Naive B cell (primary cell): ENCODE measurements around the gene LIMA1. TPM values are rescaled to one million over a fixed set of nuclear protein-coding genes. Genes with fewer than 3 reads are reported as not detected.
A peak's percentile ranks its signal among the peaks of the same experiment; 100 is the strongest.

Source experiments
- ATAC-seq, 2 donors: fragments of 150-1000 bp; cut with Tn5 transposase; 2 replicates each; pipeline ENCODE4 v1.10.0; 2021; ENCODE audit warnings: low read depth in 2 of 2, mild to moderate bottlenecking in 2 of 2, moderate library complexity in 2 of 2
- DNase-seq: peaks from one replicate; pipeline ENCODE4 v3.0.0; 2022
- H3K27ac Mint-ChIP-seq, 6 donors: one replicate each; pipeline ENCODE4 v1.8.0; 2020 to 2022; ENCODE audit warnings: mild to moderate bottlenecking in 6 of 6, mixed read lengths in 6 of 6, moderate library complexity in 5 of 6, inconsistent platforms in 2 of 6
- H3K27me3 Mint-ChIP-seq, 3 donors: one replicate each; pipeline ENCODE4 v1.8.0; 2021 to 2022; ENCODE audit warnings: mixed read lengths in 3 of 3, mild to moderate bottlenecking in 1 of 3
- H3K36me3 Mint-ChIP-seq, 2 donors: one replicate each; pipeline ENCODE4 v1.8.0; 2020 to 2022; ENCODE audit warnings: mixed read lengths in 2 of 2, inconsistent platforms in 1 of 2, mild to moderate bottlenecking in 1 of 2
- H3K4me1 Mint-ChIP-seq, 3 donors: one replicate each; pipeline ENCODE4 v1.8.0; 2020 to 2022; ENCODE audit warnings: mixed read lengths in 3 of 3, inconsistent platforms in 1 of 3, mild to moderate bottlenecking in 1 of 3, moderate library complexity in 1 of 3
- H3K4me3 Mint-ChIP-seq, 8 donors: one replicate each; pipeline ENCODE4 v1.8.0; 2020 to 2022; ENCODE audit warnings: mild to moderate bottlenecking in 8 of 8, mixed read lengths in 8 of 8, moderate library complexity in 8 of 8, inconsistent platforms in 2 of 8
- H3K9me3 Mint-ChIP-seq, 7 donors: one replicate each; pipeline ENCODE4 v1.8.0; 2020 to 2022; ENCODE audit warnings: mixed read lengths in 7 of 7, mild to moderate bottlenecking in 5 of 7, inconsistent platforms in 2 of 7, moderate library complexity in 1 of 7
- polyA plus RNA-seq, 6 donors: library from polyadenylated mRNA; unstranded; fragments of 300-500 nt; fragmentation: Illumina TruSeq; gene quantifications; one replicate each; pipeline ENCODE4 v1.2.3, GENCODE V29; 2021; ENCODE audit warnings: low read depth in 6 of 6

The LIMA1 gene
- polyA plus RNA-seq, 6 donors from 2014 or later, result 0.48 to 2.1 (median 1.5) TPM

DNA sequence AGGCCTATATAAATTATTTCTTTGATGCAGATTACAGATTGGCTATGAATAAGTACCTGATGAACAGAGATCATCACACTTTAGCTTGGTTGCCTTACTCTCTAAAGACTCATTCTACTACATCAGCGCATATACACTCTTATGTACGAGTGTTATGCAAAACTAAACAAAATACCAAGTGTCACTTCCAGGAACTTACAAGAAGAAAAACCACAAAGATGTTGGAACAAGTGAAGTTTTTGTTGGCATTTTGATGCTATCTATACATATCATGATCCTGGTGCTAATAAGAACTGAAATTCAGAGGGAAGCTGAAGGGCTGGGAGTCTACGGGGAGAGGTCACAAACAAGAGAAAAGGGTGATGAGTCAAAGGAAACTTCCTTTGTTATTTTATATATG, 68.3 kb downstream of the LIMA1 start:
- H3K4me3 Mint-ChIP-seq, result no peak overlapping the region
- H3K27me3 Mint-ChIP-seq, result no peaks in the 10 kb centered on the region
- H3K36me3 Mint-ChIP-seq, result no peaks in the 10 kb centered on the region
- H3K27ac Mint-ChIP-seq, result no peak overlapping the region
- DNase-seq, result no peak
- no peak for ATAC-seq
- H3K4me1 Mint-ChIP-seq, result peaks cover 0 to 5% (median 0%) of the 10 kb centered on the region in 3 donors
- H3K9me3 Mint-ChIP-seq, result no peaks in the 10 kb centered on the region

- H3K4me3 Mint-ChIP-seq, result no peak overlapping the region
- H3K4me1 Mint-ChIP-seq, result peaks cover 0 to 5% (median 0%) of the 10 kb centered on the region in 3 donors
- H3K27ac Mint-ChIP-seq, result peak overlapping the region in 2 of 6 donors; percentile 23 to 27
- no peaks in the 10 kb centered on the region for H3K36me3 Mint-ChIP-seq
- H3K27me3 Mint-ChIP-seq, result no peaks in the 10 kb centered on the region
- no peak for DNase-seq
- no peaks in the 10 kb centered on the region for H3K9me3 Mint-ChIP-seq
- ATAC-seq, result no peak
Measured at GRCh38 chr12:50214018-50214417, 69.3 kb downstream of the LIMA1 start.

DNA sequence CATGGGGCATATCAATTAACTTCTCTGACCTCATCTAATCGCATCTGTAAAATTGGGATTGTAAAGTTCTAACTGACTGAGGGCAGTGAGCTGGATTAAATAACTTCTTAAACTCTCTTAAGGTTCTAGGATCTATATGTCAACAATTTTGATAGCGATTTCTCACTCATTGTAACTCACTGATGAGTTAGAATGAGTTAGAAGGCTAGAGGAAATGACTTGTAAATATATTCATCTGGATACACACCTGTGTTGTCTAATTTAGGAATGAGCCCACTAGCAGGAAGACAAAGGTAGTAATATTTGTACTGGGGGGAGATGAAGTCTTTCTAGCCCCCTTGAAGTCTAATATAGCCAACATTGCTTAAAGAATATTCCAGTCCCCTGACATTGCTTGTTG, 69.9 kb downstream of the LIMA1 start:
- Mint-ChIP-seq H3K27me3 (no peaks in the 10 kb centered on the region), H3K27ac (peak overlapping the region in 1 of 6 donors; percentile 23), H3K9me3 (no peaks in the 10 kb centered on the region), H3K4me3 (no peak overlapping the region), H3K36me3 (no peaks in the 10 kb centered on the region), H3K4me1 (peaks cover 0 to 5% (median 0%) of the 10 kb centered on the region in 3 donors)
- DNase-seq (no peak), ATAC-seq (no peak)

DNA sequence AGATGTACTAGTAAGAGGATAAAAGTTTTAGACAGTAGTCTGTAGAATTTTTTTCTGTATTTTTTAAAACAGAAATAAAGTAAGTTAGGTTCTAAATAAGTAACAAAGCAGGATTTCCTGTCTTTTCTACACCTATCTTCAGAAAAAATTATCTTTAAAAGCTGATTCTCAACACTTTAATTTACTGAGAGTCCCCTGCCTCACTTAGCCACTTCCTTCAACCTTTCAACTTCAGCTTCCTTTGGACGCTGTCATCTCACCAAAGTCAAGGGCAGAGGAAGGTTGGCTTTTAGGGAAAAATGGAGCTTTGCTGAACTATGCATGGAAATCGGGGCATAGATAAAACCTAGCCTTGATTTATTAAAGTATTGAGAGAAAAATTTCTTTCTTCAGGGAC, 71.3 kb downstream of the LIMA1 start:
- H3K4me3 Mint-ChIP-seq, result no peak overlapping the region
- H3K9me3 Mint-ChIP-seq, result peaks cover 0 to 3% (median 0%) of the 10 kb centered on the region in 7 donors
- H3K27me3 Mint-ChIP-seq, result no peaks in the 10 kb centered on the region
- ATAC-seq (no peak), DNase-seq (no peak)
- no peaks in the 10 kb centered on the region for H3K36me3 Mint-ChIP-seq
- peaks cover 0 to 5% (median 0%) of the 10 kb centered on the region in 3 donors for H3K4me1 Mint-ChIP-seq
- peak overlapping the region in 2 of 6 donors; percentile 24 to 32 for H3K27ac Mint-ChIP-seq

DNA sequence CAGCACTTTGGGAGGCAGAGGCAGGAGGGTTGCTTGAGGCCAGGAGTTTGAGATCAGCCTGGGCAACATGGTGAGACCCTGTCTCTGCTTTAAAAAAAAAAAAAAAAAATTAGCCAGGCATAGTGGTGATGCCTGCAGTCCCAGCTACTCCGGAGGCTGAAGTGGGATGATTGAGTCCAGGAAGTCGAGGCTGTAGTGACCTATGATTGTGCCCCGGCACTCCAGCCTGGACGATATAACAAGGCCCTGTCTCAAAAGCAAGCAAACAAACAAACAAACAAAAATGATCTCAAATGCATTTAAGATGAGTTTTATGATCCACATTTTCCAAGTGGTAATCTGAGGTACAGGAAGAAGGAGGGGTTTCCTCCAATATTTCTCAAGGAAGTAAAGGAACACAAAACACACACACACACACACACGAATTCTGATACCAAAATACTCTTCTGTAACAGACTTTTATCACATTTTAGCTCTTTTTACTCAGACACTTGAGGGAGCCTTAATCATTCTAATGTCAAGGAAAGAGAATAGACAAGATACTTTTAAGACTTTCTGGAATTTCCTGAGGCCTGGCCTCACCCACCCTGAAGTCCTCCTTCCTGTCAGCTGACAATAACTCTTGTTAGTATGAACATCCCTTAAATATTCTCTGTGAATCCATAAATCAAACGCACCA, 71.8 kb downstream of the LIMA1 start:
- no peak for DNase-seq
- peaks cover 0 to 3% (median 0%) of the 10 kb centered on the region in 7 donors for H3K9me3 Mint-ChIP-seq
- ATAC-seq, result no peak
- peaks cover 0 to 5% (median 0%) of the 10 kb centered on the region in 3 donors for H3K4me1 Mint-ChIP-seq
- peak overlapping the region in 3 of 6 donors; percentile 13 to 32 (median 24) for H3K27ac Mint-ChIP-seq
- H3K27me3 Mint-ChIP-seq, result no peaks in the 10 kb centered on the region
- no peak overlapping the region for H3K4me3 Mint-ChIP-seq
- no peaks in the 10 kb centered on the region for H3K36me3 Mint-ChIP-seq

- Mint-ChIP-seq H3K4me3 (no peak overlapping the region), H3K27me3 (no peaks in the 10 kb centered on the region), H3K36me3 (peaks cover 0 to 5% of the 10 kb centered on the region in 2 donors), H3K9me3 (peaks cover 0 to 3% (median 0%) of the 10 kb centered on the region in 7 donors), H3K4me1 (peaks cover 0 to 5% (median 0%) of the 10 kb centered on the region in 3 donors), H3K27ac (no peak overlapping the region)
- ATAC-seq, result no peak
- DNase-seq, result no peak
Measured at GRCh38 chr12:50207424-50207823, 75.9 kb downstream of the LIMA1 start.

DNA sequence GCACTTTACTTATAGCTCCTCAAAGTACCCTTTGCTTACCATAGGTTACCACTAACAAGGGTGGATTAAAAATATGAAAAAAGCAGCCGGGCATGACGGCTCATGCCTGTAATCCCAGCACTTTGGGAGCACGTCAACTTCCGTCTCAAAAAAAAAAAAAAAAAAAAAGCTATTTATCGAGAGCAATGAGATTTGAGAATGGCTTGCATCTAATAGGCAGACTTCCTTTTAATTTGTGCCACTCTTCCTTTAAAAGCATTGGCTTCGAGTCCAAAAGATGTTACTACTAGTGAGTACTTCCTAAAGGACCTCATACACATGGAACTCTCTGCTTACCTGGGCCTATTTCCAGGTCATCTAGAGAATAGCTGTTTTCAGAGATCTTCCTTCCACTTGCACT, 77.7 kb downstream of the LIMA1 start:
- Mint-ChIP-seq H3K27me3 (no peaks in the 10 kb centered on the region), H3K4me3 (no peak overlapping the region), H3K9me3 (peaks cover 0 to 3% (median 0%) of the 10 kb centered on the region in 7 donors), H3K4me1 (no peaks in the 10 kb centered on the region), H3K36me3 (peaks cover 0 to 5% of the 10 kb centered on the region in 2 donors), H3K27ac (no peak overlapping the region)
- ATAC-seq (no peak), DNase-seq (no peak)

GRCh38 chr12:50203691-50204090, 79.6 kb downstream of the LIMA1 start:
- no peaks in the 10 kb centered on the region for H3K4me1 Mint-ChIP-seq
- H3K4me3 Mint-ChIP-seq, result peak overlapping the region in 1 of 8 donors; percentile 17
- peaks cover 0 to 5% of the 10 kb centered on the region in 2 donors for H3K36me3 Mint-ChIP-seq
- ATAC-seq, result no peak
- no peaks in the 10 kb centered on the region for H3K27me3 Mint-ChIP-seq
- DNase-seq, result no peak
- H3K9me3 Mint-ChIP-seq, result peaks cover 0 to 3% (median 0%) of the 10 kb centered on the region in 7 donors
- no peak overlapping the region for H3K27ac Mint-ChIP-seq

DNA sequence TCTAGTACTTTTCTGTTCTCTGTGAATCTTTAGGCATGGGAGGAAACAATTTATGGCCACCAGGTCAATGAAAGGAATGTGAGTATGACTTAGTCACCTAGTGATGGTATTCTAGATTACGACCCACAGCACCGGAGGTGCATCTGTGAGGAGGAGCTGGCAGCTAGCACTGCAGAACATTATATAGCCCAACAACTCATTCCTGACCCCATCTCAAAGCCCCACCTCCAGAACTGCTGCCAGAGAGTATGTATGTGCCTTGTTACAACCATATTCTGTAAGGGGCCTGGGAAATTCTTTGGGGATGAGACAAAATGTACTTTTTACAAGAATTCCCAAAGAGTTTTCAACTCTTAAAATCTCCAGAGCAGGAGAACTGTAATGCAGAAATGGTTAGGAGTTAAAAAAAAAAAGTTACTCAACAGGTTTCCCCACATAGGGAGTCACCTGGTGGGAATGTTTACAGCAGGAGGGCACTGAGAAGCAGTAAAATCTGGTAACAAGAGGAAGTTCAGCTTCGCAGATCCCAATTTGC, 81.3 kb downstream of the LIMA1 start:
- Mint-ChIP-seq H3K9me3 (no peaks in the 10 kb centered on the region), H3K4me3 (no peak overlapping the region), H3K27me3 (no peaks in the 10 kb centered on the region), H3K4me1 (no peaks in the 10 kb centered on the region), H3K27ac (no peak overlapping the region), H3K36me3 (peaks cover 0 to 5% of the 10 kb centered on the region in 2 donors)
- no peak for ATAC-seq
- DNase-seq, result no peak

GRCh38 chr12:50200552-50201273, 82.6 kb downstream of the LIMA1 start:
- no peak overlapping the region for H3K27ac Mint-ChIP-seq
- peaks cover 0 to 5% of the 10 kb centered on the region in 2 donors for H3K36me3 Mint-ChIP-seq
- no peaks in the 10 kb centered on the region for H3K9me3 Mint-ChIP-seq
- H3K4me1 Mint-ChIP-seq, result no peaks in the 10 kb centered on the region
- DNase-seq (no peak), ATAC-seq (no peak)
- H3K27me3 Mint-ChIP-seq, result no peaks in the 10 kb centered on the region
- H3K4me3 Mint-ChIP-seq, result no peak overlapping the region

DNA sequence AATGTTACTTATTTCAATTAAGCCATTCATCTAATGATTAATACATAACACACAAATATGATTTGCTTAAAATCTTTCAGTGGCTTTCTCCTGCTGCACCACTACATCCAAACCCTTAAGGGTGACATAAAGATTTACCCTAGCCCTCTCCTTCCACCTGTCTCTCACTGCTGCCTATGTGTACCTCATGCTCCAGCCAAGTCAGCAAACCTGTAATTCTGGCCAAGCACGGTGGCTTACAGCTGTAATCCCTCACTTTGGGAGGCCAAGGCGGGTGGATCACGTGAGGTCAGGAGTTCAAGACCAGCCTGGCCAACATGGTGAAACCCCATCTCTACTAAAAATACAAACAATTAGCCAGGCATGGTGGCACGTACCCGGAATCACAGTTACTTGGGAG, 84.5 kb downstream of the LIMA1 start:
- Mint-ChIP-seq H3K27ac (no peak overlapping the region), H3K36me3 (peaks cover 0 to 4% of the 10 kb centered on the region in 2 donors), H3K27me3 (no peaks in the 10 kb centered on the region), H3K9me3 (no peaks in the 10 kb centered on the region), H3K4me1 (no peaks in the 10 kb centered on the region), H3K4me3 (no peak overlapping the region)
- DNase-seq, result no peak
- no peak for ATAC-seq

DNA sequence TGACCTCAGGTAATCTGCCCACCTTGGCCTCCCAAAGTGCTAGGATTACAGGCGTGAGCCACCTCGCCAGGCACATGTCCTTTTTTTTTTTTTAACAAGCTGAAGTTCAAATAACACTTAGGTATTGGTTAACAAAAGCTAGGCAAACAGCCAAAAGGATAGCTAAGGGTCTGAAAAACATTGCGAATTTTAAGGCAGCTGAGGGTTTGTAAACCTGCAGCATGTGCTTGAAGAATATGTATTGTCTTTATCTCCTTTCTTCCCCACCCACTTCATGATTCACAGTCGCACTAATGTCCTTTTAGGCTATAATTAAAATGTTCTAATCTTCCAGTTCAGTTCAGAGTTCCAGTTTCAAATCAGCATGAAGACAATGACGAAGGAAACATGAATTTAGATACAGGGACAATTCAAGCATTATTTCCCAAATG, 86.0 kb downstream of the LIMA1 start:
- Mint-ChIP-seq H3K4me3 (no peak overlapping the region), H3K4me1 (no peaks in the 10 kb centered on the region), H3K27me3 (no peaks in the 10 kb centered on the region), H3K9me3 (no peaks in the 10 kb centered on the region), H3K27ac (no peak overlapping the region), H3K36me3 (no peaks in the 10 kb centered on the region)
- ATAC-seq, result no peak
- no peak for DNase-seq

DNA sequence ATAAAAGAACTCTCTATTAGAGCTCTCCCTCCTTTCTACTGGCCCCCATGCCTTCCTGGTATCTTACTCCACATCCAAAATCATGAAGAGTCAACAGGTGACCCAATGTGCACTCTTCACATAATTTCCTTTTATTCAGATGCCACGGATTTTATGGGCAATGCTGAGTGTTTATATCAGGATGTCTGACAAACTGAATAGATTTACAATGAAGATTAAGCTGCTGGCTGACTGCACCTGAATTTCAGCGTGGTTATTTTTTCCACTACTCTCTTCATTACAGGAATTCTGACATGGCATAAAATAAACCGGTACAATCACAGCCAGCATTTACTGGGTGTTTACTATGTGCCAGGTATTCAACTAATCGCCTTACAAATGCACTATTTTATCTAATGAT, 86.8 kb downstream of the LIMA1 start:
- Mint-ChIP-seq H3K27ac (peak overlapping the region in 1 of 6 donors; percentile 54), H3K36me3 (no peaks in the 10 kb centered on the region), H3K9me3 (no peaks in the 10 kb centered on the region), H3K27me3 (no peaks in the 10 kb centered on the region), H3K4me1 (no peaks in the 10 kb centered on the region), H3K4me3 (no peak overlapping the region)
- DNase-seq (no peak), ATAC-seq (no peak)

DNA sequence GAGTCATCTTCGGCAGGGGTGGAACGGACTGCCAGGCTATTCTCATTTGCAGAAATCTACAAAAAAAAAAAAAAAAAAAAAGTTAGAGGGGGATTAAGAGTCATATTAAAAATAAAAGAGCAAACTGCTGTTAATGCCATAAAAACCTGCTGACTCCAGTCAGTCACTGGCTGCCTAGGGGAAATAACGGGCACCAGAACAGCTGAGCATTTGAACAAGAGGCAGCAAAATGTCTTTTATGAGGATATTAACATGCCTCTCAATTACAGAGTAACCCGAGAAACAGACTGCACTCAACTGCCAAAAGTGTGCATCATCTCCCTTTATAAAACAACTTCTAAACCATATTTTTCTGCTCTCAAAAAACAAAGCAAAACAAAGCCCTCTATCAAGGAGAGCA, 87.5 kb downstream of the LIMA1 start:
- DNase-seq, result no peak
- H3K4me1 Mint-ChIP-seq, result no peaks in the 10 kb centered on the region
- no peaks in the 10 kb centered on the region for H3K9me3 Mint-ChIP-seq
- ATAC-seq, result no peak
- no peaks in the 10 kb centered on the region for H3K27me3 Mint-ChIP-seq
- no peaks in the 10 kb centered on the region for H3K36me3 Mint-ChIP-seq
- H3K4me3 Mint-ChIP-seq, result no peak overlapping the region
- peak overlapping the region in 1 of 6 donors; percentile 15 for H3K27ac Mint-ChIP-seq
